Stimulated activated CD8-positive, alpha-beta memory T cell treated with anti-CD3 and anti-CD28 coated beads, Interleukin-15, amount 100 ng/mL, for 48 hours (primary cell): ENCODE data around the gene SRP54.
"Not testable (repeated sequence)": the region's sequence is repeated elsewhere in the genome, so short reads cannot be mapped to it uniquely, and the experiment has no call there.

Source experiments
- DNase-seq, 2 donors: peaks; one replicate each; pipeline ENCODE4 v3.0.0-alpha.2; 2020; ENCODE audit warnings: low read depth in 2 of 2

Gene SRP54

DNA sequence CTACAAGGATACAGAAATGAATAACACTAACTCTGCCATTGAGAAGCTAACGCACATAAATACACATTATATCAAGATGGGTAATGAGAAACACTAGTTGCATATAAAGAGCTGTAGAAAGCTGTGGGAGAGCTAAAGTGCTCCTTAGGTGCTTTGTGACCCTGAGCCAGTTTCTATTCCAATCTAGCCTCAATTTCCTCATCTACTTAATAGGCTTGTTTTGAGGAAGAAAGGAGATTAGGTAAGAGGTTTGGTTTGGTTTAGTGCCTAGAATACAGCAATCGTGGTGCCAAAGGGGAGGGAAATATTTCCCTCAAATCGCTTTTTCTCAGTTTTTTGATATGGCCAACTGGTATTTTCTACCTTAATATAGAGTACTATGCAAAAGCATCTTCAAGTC, 994 bp downstream of the SRP54 start:
- DNase-seq = no peak

DNA sequence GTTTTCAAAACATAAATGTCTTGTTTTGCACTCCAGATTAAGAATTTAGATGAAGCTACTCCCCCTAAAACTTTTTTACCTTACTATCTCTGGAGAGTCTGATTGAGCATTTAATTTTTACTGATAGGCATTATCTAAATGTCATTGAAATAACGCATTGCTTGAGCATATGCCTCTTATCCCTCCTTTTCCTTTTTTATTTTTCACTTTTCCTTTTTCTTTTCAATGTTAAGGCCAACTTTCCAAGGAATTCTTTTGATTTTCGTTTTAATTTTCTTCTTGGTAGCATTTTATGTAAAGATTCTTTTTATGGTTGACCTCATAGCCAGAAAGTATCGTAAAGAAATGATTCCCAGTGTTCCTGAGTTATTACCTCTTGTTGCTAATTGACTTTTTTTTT, 2.9 kb downstream of the SRP54 start:
- no peak for DNase-seq

- DNase-seq = no peak
Observed at GRCh38 chr14:34987180-34987579, 4.4 kb downstream of the SRP54 start.

- no peak for DNase-seq
Observed at GRCh38 chr14:34989762-34990161, 7.0 kb downstream of the SRP54 start.

- DNase-seq = no peak
Observed at GRCh38 chr14:34993426-34993825, 10.6 kb downstream of the SRP54 start.

DNA sequence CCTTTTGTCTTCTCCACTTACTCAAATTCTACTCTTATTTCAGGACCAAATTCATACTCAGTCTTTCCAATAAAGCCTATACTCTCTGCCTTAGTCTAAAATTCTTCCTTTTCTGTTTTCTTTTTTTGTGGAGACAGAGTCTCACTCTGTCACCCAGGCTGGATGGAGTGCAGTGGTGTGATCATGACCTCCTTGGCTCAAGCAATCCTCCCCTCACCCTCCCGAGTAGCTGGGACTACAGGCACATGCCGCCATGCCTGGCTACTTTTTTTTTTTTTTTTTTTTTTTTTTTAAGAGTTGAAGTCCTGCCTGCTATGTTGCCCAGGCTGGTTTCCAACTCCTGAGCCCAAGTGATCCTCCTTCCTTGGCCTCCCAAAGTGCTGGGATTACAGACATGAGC, 11.9 kb downstream of the SRP54 start:
- DNase-seq = no peak

DNA sequence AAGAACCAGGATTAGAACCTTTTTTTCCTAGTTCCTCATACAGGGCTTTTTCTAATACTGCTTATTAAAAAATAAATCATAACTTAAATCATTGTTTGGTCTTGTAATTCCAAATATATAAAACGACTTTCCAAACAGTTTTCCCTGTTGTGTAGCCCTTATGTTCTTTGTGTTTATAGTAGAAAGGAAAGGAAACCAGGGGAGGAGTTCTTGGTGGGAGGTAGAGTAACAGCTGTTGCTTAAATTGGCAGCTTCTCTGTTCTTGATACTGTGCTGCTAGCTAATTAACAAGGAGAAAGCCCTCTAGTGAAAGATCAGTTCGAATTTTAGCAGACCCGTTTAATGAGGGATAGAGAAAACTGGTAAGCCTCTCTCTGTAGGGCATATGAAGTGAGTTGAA, 15.0 kb downstream of the SRP54 start:
- no peak for DNase-seq

DNA sequence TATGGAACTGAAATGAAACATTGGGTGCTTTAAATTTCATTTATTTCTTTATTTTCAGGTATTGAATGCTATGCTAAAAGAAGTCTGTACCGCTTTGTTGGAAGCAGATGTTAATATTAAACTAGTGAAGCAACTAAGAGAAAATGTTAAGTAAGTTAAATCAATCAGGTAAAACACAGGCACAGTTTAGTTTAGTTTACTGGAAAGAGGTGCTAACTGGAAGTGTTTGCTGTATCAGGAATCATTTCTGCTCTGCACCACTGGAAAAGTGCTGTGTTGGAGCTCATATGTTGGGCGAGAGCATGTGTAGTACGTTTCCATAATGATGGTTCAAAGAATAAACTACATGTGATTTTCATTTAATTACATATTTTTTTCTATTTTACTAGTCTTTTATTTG, 16.7 kb downstream of the SRP54 start:
- no peak for DNase-seq

DNA sequence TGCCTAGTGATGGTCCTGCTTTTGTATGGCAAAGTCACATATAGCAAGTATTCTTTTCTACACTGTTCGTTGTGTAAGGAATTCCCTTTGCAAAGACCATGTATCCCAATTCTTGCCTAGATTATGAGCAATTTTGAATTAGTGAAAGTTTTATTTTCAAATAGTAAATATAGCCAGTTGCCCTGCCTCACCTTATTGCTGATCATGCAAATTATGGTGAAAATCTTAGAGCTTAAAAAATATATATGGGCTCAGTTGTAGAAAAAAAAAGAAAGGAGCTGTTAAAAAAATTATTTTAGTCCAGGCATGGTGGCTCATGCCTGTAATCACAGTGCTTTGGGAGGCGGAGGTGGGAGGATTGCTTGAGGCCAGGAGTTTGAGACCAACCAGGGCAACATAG, 18.8 kb downstream of the SRP54 start:
- DNase-seq = no peak

GRCh38 chr14:35004839-35005238, 22.0 kb downstream of the SRP54 start:
- DNase-seq = no peak

DNA sequence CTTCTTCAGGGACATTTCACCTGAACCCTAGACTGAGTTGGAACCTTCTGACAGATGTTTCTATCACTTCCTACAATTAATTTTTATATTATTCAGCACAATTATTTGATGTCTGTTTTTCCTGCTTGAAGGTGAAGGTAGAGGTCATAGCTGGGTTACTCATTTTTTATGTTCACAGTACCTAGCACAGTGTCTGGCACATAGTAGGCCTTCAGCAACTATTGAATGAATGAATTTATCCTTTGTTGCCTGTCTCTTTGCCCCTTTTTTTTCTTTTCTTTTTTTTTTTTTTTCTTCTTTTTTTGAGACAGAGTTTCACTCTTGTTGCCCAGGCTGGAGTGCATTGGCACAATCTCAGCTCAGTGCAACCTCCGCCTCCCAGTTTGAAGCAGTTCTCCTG, 33.8 kb downstream of the SRP54 start:
- DNase-seq = no peak

DNA sequence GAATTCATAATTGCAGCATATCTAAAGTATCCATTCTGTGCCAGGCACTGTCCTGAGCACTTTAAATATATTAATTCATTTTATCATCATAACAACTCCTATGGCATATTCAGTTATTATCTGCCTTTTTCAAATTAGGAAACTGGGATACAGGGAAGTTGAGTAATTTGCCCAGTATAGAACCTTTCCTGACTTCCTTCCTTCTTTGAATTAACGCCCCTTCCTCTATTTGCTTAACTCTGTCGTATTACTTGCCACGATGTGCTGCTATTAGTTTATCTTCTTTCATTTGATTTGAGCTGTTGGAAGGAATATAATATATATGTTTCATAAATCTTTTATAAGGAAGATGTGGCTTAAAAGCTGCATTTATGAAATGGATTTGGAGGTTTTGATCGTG, 37.9 kb downstream of the SRP54 start:
- no peak for DNase-seq

GRCh38 chr14:35028435-35028834, 45.6 kb downstream of the SRP54 start:
- no peak for DNase-seq

- no peak for DNase-seq
Observed at GRCh38 chr14:35032562-35032961, 49.8 kb downstream of the SRP54 start.

DNA sequence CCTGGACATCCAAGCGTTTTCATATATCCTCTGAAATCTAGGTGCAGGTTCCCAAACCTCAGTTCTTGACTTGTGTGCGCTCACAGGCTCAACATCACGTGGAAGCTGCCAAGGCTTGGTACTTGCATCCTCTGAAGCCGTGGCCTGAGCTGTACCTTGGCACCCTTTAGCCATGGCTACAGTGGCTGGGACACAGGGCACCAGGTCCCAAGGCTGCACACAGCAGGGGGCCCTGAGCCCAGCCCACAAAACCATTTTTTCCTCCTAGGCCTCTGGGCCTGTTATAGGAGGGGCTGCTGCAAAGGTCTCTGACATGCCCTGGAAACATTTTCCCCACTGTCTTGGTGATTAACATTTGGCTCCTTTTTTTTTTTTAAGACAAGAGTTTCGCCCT, 51.6 kb downstream of the SRP54 start:
- DNase-seq = no peak

DNA sequence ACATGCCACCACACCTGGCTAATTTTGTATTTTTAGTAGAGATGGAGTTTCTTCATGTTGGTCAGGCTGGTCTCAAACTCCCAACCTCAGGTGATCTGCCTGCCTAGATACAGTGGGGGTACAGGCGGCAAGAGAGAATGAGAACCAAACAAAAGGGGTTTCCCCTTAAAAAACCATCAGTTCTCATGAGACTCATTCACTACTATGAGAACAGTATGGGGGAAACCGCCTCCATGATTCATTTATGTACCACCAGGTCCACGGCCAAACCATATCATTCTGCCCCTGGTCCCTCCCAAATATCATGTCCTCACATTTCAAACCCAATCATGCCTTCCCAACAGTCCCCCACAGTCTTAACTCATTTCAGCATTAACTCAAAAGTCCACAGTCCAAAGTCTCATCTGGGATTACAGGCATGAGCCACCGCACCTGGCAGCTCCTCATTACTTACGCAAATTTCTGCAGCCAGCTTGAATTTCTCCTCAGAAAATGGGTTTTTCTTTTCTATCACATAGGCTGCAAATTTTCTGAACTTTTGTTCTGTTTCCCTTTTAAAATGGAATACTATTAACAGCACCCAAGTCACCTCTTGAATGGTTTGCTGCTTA, 52.3 kb downstream of the SRP54 start:
- not testable (repeated sequence) for DNase-seq

DNA sequence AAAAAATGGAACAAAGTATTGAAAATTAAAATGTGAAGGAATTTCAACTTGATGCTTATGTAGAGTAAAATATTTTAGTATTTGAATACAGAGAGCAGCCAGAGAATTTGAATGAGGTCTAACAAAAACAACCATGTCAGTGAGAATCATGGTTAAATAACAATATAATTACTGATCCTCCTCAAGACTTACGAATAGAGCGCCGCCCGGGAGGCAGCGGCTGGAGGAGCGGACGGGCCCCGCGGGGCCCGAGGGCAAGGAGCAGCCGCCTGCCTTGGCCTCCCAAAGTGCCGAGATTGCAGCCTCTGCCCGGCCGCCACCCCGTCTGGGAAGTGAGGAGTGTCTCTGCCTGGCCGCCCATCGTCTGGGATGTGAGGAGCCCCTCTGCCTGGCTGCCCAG, 55.5 kb downstream of the SRP54 start:
- not testable (repeated sequence) for DNase-seq

DNA sequence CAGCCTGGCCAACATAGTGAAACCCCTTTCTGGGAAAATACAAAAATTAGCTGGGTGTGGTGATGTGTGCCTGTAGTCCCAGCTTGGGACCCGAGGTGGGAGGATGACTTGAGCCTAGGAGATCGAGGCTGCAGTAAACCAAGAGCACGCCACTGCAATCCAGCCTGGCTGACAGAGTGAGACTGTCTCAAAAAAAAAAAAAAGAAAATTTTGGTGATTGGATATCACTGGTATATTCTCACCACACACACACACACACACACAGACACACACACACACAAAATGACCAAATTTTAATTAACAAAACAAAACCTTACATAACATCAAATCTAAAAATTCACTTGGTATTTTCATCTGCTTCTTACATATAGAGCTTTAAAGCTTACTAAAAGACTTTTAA, 59.8 kb downstream of the SRP54 start:
- DNase-seq = no peak

DNA sequence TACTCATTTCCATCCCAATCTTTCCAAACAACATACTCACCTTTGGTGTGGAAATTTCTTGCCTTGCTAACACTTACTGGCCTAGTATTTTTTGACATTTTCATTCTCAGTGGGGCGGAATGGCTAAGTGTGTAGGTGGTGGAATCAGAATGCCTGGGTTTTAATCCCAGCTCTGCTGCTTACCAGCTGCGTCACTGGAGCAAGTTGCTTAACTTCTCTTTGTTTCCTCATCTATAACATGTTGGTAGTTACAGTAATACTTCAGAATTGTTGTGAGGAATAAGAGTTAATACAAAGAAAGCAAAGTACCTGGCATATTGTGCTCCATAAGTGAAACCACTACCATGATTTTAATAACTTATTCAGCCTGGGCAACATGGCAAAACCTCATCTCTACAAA, 60.3 kb downstream of the SRP54 start:
- DNase-seq = no peak

GRCh38 chr14:35044939-35045797, 62.4 kb downstream of the SRP54 start:
- DNase-seq = no peak

- no peak for DNase-seq
Observed at GRCh38 chr14:35045798-35046047, 62.9 kb downstream of the SRP54 start.

DNA sequence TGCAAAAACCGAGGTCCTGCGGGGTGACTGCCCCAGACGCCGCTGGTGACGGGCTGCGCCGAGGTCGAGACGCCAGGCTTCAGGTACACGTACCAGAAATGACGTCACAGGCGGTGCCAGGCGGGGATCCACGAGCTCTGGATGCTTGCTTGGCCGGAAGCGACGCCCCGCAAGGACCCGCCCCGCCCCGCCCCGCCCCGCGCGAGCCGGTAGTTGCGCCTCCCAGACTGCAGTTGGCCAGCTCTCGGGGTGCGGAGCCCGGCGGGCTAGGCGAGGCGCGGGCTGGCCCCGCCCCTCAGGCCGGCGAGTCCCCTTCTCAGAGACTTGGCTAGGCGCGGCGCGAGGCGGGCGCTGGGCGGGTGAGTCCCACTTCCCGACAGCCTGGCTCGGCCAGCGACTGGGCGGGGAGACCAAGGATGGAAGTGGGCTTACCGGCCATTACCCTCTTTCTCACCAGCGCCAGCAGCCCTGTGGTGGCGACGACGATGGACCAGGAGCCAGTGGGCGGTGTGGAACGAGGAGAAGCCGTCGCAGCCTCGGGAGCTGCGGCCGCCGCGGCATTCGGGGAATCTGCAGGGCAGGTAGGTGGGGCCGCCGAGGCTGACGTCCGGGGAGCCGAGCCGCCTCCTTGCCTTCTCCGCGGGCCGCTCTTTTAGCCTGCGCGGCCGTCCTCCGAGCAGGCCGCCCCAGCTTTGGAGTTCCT, 63.4 kb downstream of the SRP54 start, which contains the start of gene FAM177A1:
Gene FAM177A1, plus strand, starts transcription at position 225 of the 703 bp plus-strand sequence. Its CDS starts 192 bp downstream, at position 417.
- DNase-seq = peak; percentile 99 to 100
